Stimulated activated CD8-positive, alpha-beta memory T cell treated with anti-CD3 and anti-CD28 coated beads, Interleukin-4, amount 100 ng/mL, for 24 hours (primary cell): ENCODE results near the gene HSP90AB1.

Source experiments
- DNase-seq: peaks from one replicate; pipeline ENCODE4 v3.0.0-alpha.2; 2020; ENCODE audit warnings: low read depth

The HSP90AB1 gene

GRCh38 chr6:44235891-44236516, 10.9 kb upstream of the HSP90AB1 start:
- DNase-seq, result no peak

- DNase-seq, result no peak
Observed at GRCh38 chr6:44237021-44237812, 9.7 kb upstream of the HSP90AB1 start.

GRCh38 chr6:44237813-44238433, 9.0 kb upstream of the HSP90AB1 start:
- peak; percentile 68 for DNase-seq

GRCh38 chr6:44238687-44239350, 8.1 kb upstream of the HSP90AB1 start:
- DNase-seq, result no peak

- DNase-seq, result no peak
Observed at GRCh38 chr6:44243345-44243744, 3.6 kb upstream of the HSP90AB1 start.

- no peak for DNase-seq
Observed at GRCh38 chr6:44245391-44245911, 1.4 kb upstream of the HSP90AB1 start.

- peak; percentile 84 for DNase-seq
Observed at GRCh38 chr6:44245912-44246662, 814 bp upstream of the HSP90AB1 start.

GRCh38 chr6:44247338-44248302, 719 bp downstream of the HSP90AB1 start:
- peak; percentile 87 for DNase-seq

- no peak for DNase-seq
Observed at GRCh38 chr6:44248579-44248978, 1.7 kb downstream of the HSP90AB1 start.

GRCh38 chr6:44249082-44249748, 2.3 kb downstream of the HSP90AB1 start:
- DNase-seq, result no peak

GRCh38 chr6:44250067-44250717, 3.3 kb downstream of the HSP90AB1 start:
- no peak for DNase-seq

- no peak for DNase-seq
Observed at GRCh38 chr6:44250718-44251123, 3.8 kb downstream of the HSP90AB1 start.

- DNase-seq, result no peak
Observed at GRCh38 chr6:44251576-44252524, 4.9 kb downstream of the HSP90AB1 start.

- DNase-seq, result no peak
Observed at GRCh38 chr6:44253307-44254101, 6.6 kb downstream of the HSP90AB1 start.

- DNase-seq, result no peak
Observed at GRCh38 chr6:44254191-44255104, 7.5 kb downstream of the HSP90AB1 start.

- no peak for DNase-seq
Observed at GRCh38 chr6:44255105-44255808, 8.4 kb downstream of the HSP90AB1 start.
